ENCODE results near the gene NLRC3. TPM values are rescaled to one million over a fixed set of nuclear protein-coding genes. Genes with fewer than 3 reads are reported as not detected.

NLRC3 gene
- total RNA-seq, 6 experiments from 2014 or later: 0.53 to 1.2 (median 0.64) TPM

DNA sequence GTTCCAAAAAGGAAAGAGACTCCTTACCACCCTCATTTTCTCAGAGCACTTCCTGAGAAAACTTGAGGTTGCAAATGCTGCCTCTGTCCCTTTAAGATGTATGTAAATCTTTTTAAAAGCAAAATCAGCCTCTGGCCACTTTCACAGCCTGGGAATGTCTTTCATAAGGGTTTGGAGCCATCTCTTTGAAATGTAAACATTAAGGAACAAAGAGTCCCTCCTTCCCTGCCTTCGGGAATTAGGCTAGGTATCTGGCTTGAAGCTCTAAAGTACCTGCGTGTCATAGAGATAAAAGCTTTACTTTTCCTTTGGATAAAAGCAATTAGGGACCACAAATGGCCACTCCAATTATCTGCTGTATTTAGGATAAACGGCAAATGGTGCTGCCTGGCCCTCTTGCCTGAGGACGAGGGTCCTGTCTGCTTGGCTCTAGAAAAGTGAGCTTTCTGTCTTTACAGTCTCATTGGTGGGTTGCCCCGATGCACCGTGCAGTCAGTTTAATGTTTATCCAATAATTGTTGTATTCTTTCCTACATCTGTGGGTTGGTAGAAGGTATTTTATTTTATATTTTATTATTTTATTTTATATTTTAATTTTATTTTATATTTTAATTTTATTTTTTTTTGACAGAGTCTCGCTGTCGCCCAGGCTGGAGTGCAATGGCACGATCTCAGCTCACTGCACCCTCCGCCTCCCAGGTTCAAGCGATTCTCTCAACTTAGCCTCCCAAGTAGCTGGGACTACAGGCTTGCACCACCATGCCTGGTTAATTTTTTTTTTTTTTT is 23.9 kb downstream of the NLRC3 start:
- no peak for DNase-seq
- H3K36me3 ChIP-seq: no peaks in the 10 kb centered on the region
- H3K27ac ChIP-seq: no peak overlapping the region
- TF ChIP-seq, protein P1, sequence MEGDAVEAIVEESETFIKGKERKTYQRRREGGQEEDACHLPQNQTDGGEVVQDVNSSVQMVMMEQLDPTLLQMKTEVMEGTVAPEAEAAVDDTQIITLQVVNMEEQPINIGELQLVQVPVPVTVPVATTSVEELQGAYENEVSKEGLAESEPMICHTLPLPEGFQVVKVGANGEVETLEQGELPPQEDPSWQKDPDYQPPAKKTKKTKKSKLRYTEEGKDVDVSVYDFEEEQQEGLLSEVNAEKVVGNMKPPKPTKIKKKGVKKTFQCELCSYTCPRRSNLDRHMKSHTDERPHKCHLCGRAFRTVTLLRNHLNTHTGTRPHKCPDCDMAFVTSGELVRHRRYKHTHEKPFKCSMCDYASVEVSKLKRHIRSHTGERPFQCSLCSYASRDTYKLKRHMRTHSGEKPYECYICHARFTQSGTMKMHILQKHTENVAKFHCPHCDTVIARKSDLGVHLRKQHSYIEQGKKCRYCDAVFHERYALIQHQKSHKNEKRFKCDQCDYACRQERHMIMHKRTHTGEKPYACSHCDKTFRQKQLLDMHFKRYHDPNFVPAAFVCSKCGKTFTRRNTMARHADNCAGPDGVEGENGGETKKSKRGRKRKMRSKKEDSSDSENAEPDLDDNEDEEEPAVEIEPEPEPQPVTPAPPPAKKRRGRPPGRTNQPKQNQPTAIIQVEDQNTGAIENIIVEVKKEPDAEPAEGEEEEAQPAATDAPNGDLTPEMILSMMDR (IDR thresholded peaks at IDR 0.05): no peak
- TF ChIP-seq POLR2A (IDR thresholded peaks at IDR 0.05): no peak
- no peaks in the 10 kb centered on the region for H3K9me3 ChIP-seq
- H3K4me1 ChIP-seq: no peaks in the 10 kb centered on the region
- 65% methylated on average over 10 of the region's 11 CpGs for whole genome bisulfite sequencing (ENCODE audit: insufficient coverage, low coverage, low lambda C conversion rate, missing lambda C conversion rate)
- H3K4me3 ChIP-seq: no peak overlapping the region
- H3K27me3 ChIP-seq: no peaks in the 10 kb centered on the region
- ATAC-seq: peak in 1 of 4 donors; percentile 48
- intact Hi-C loops (cut with DNase I): no loop called here

DNA sequence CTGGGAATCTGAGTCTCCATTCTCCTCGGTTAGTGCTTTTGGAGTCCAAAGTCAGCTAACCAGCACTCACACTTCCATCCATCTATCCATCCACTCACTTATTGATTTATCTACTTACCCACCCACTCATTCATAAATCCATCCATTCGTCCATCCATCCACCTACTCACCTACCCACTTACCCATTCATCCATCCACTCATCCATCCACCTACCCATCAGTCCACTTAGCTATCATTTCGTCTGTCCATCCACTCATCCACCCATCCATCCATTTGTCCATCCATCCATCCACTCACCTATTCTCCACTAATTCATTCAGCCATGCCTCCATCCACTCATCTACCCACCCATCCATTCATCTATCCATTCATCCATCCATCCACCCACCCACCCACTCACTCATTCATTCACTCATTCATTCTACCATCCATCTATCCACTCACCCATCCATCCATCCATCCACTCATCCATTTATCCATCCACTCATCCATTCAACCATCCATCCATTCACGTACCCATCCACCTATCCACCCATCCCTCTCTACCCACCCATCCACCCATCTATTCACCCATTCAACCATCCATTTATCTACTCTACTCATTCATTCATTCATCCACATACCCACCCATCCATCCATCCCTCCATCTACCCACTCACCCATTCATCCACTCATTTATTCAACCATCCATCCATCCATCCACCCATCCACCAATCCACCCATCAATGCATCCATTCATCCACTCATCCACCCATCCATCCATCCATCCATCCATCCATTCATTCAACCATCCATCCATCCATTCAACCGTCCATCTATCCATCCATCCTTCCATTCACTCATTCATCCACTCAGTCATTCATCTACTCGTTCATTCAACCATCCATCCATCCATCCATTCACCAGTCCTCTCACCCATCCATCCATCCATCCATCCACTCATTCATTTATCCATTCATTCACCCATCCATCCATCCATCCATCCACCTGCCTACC is 26.1 kb downstream of the NLRC3 start:
- 72% methylated on average over 6 of the region's 6 CpGs for WGBS (ENCODE audit: insufficient coverage, low coverage, low lambda C conversion rate, missing lambda C conversion rate)
- TF ChIP-seq POLR2A (IDR thresholded peaks at IDR 0.05): no peak
- TF ChIP-seq, protein P1 (IDR thresholded peaks at IDR 0.05): no peak
- Histone ChIP-seq H3K27ac (no peak overlapping the region), H3K4me1 (no peaks in the 10 kb centered on the region), H3K27me3 (no peaks in the 10 kb centered on the region), H3K9me3 (no peaks in the 10 kb centered on the region), H3K4me3 (no peak overlapping the region), H3K36me3 (no peaks in the 10 kb centered on the region)
- ATAC-seq (no peak), DNase-seq (no peak)
- intact Hi-C loops (cut with DNase I): no loop called here

DNA sequence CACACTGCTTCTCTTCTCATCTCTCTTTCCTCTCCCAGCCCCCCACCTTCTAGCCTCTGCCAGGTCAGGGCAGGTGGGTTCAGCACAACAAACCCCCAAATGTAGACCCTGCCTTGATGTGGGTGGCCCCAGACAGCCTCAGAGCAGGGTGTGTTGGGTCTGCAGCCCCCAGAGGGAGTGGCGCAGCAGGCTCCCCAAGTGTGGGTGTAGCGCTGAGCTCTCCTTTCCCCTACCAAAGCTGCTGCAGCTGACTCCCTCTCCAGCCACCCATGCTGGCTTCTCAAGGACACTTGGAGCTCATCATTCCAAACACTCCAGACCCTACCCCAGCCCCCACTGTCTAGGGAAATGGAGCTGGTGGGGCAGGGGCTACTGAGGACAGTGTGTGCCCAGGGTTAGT is 27.3 kb downstream of the NLRC3 start:
- 100% methylated on average over 2 of the region's 2 CpGs for whole genome bisulfite sequencing (ENCODE audit: insufficient coverage, low coverage, low lambda C conversion rate, missing lambda C conversion rate)
- intact Hi-C loops (cut with DNase I): no loop called here
- Histone ChIP-seq H3K9me3 (no peaks in the 10 kb centered on the region), H3K4me1 (no peaks in the 10 kb centered on the region), H3K36me3 (no peaks in the 10 kb centered on the region), H3K4me3 (no peak overlapping the region), H3K27ac (no peak overlapping the region), H3K27me3 (no peaks in the 10 kb centered on the region)
- no peak for ATAC-seq
- TF ChIP-seq, protein P1 (IDR thresholded peaks at IDR 0.05): no peak
- no peak for TF ChIP-seq POLR2A (IDR thresholded peaks at IDR 0.05)
- DNase-seq: no peak

DNA sequence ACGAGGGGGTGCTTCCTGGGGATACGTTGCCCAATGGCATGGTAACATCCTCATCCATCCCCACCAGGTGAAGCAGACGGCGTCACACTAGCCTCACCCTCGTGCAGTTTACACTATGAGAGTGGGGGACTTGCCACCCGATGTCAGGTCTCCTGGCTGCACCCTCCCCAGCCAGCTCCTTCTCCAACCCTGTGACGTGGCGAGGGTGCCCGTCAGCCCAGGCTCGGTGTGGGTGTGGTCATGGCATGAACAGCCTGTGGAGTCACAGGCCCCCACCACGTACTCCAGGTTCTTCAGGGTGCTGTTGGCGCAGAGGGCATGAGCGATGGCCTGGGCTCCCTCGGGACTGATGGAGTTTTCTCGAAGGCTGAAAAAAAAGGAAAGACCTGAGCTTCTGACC is 28.3 kb downstream of the NLRC3 start:
- no peak overlapping the region for H3K27ac ChIP-seq
- DNase-seq (no peak), ATAC-seq (no peak)
- H3K9me3 ChIP-seq: no peaks in the 10 kb centered on the region
- WGBS (ENCODE audit: insufficient coverage, low coverage, low lambda C conversion rate, missing lambda C conversion rate): no CpG with 5 or more reads among the region's 15 CpGs
- H3K4me3 ChIP-seq: no peak overlapping the region
- H3K27me3 ChIP-seq: no peaks in the 10 kb centered on the region
- TF ChIP-seq, protein P1 (IDR thresholded peaks at IDR 0.05): no peak
- intact Hi-C loops (cut with DNase I): no loop called here
- no peaks in the 10 kb centered on the region for H3K4me1 ChIP-seq
- no peaks in the 10 kb centered on the region for H3K36me3 ChIP-seq

Data from right lobe of liver (tissue), 6 donors.